HepG2 (cell line): ENCODE results near the gene TTPAL. TPM values are rescaled to one million over a fixed set of nuclear protein-coding genes. Genes with fewer than 3 reads are reported as not detected.

Experiments used
- FOSL1 ChIP-seq: sonication (generic); formaldehyde crosslinking; IDR thresholded peaks from 2 replicates; pipeline ENCODE4 v1.9.0; 2021; ENCODE audit warnings: missing genetic modification reagents, borderline replicate concordance
- FOXP4 ChIP-seq: sonication (generic); formaldehyde crosslinking; IDR thresholded peaks from 2 replicates; pipeline ENCODE4 v1.4.0; 2020; ENCODE audit warnings: missing genetic modification reagents
- HDAC1 ChIP-seq: sonication (generic); formaldehyde crosslinking; IDR thresholded peaks from 2 replicates; pipeline ENCODE4 v1.5.1; 2020; ENCODE audit warnings: mild to moderate bottlenecking, missing genetic modification reagents
- MAFG ChIP-seq: sonication (generic); formaldehyde crosslinking; IDR thresholded peaks from 2 replicates; pipeline ENCODE4 v1.5.1; 2020; ENCODE audit warnings: mild to moderate bottlenecking, missing genetic modification reagents
- NONO ChIP-seq, 2 experiments: fragments of 450-650 bp in 1 of 2; sonication (generic) in 1 of 2; formaldehyde crosslinking in 1 of 2; IDR thresholded peaks in 1 of 2; conservative IDR thresholded peaks in 1 of 2; 2 replicates each; pipeline versions ENCODE4 v1.6.1 to v1.8.0; 2017 to 2022; ENCODE audit warnings: mild to moderate bottlenecking in 1 of 2, missing genetic modification reagents in 1 of 2, moderate library complexity in 1 of 2
- REL ChIP-seq: sonication (generic); formaldehyde crosslinking; conservative IDR thresholded peaks from 2 replicates; pipeline ENCODE4 v1.8.0; 2022; ENCODE audit warnings: mild to moderate bottlenecking, missing genetic modification reagents, moderate library complexity
- RFXANK ChIP-seq: IDR thresholded peaks from 2 replicates; pipeline ENCODE4 v1.6.1; 2016
- SNAPC5 ChIP-seq: sonication (generic); formaldehyde crosslinking; IDR thresholded peaks from 2 replicates; pipeline ENCODE4 v1.8.1; 2023; ENCODE audit warnings: mild to moderate bottlenecking, missing genetic modification reagents, borderline replicate concordance
- TRIM22 ChIP-seq: fragments of 450-650 bp; IDR thresholded peaks from 2 replicates; pipeline ENCODE4 v1.6.1; 2017
- U2AF2 ChIP-seq: fragments of 200-400 bp; formaldehyde crosslinking; IDR thresholded peaks from 2 replicates; pipeline ENCODE4 v1.6.1; 2017; ENCODE audit warnings: low read depth, mild to moderate bottlenecking, low read length
- ZEB1 ChIP-seq: IDR thresholded peaks from 2 replicates; pipeline ENCODE4 v1.6.1; 2012; ENCODE audit warnings: mild to moderate bottlenecking, low read depth, inconsistent platforms; ENCODE audit not compliant: insufficient replicate concordance
- ZKSCAN1 ChIP-seq: fragments of 150-350 bp; IDR thresholded peaks from 2 replicates; pipeline ENCODE4 v1.6.1; 2014; ENCODE audit warnings: low read length
- ZMYM2 ChIP-seq: sonication (generic); formaldehyde crosslinking; IDR thresholded peaks from 2 replicates; pipeline ENCODE4 v1.8.0; 2022; ENCODE audit warnings: mild to moderate bottlenecking, missing genetic modification reagents
- ZNF17 ChIP-seq: sonication (generic); formaldehyde crosslinking; IDR thresholded peaks from 2 replicates; pipeline ENCODE4 v1.5.0; 2020; ENCODE audit warnings: mild to moderate bottlenecking, missing genetic modification reagents
- ZNF232 ChIP-seq: sonication (generic); formaldehyde crosslinking; IDR thresholded peaks from 2 replicates; pipeline ENCODE4 v1.4.0; 2020; ENCODE audit warnings: missing genetic modification reagents, borderline replicate concordance
- ZNF496 ChIP-seq: sonication (generic); formaldehyde crosslinking; IDR thresholded peaks from 2 replicates; pipeline ENCODE4 v1.8.1; 2023; ENCODE audit warnings: mild to moderate bottlenecking, moderate library complexity, missing genetic modification reagents; ENCODE audit not compliant: insufficient replicate concordance
- ZNF550 ChIP-seq: sonication (generic); formaldehyde crosslinking; IDR thresholded peaks from 2 replicates; pipeline ENCODE4 v1.4.0; 2020; ENCODE audit warnings: mild to moderate bottlenecking, missing genetic modification reagents, borderline replicate concordance
- ZNF563 ChIP-seq: sonication (generic); formaldehyde crosslinking; IDR thresholded peaks from 2 replicates; pipeline ENCODE4 v1.8.0; 2022; ENCODE audit warnings: mild to moderate bottlenecking, moderate library complexity, missing genetic modification reagents
- ZNF766 ChIP-seq: sonication (generic); formaldehyde crosslinking; IDR thresholded peaks from 2 replicates; pipeline ENCODE4 v1.5.0; 2020; ENCODE audit warnings: missing genetic modification reagents, borderline replicate concordance
- ZSCAN31 ChIP-seq: sonication (generic); formaldehyde crosslinking; IDR thresholded peaks from 2 replicates; pipeline ENCODE4 v1.5.0; 2020; ENCODE audit warnings: low read depth, mild to moderate bottlenecking, missing genetic modification reagents
- polyA plus RNA-seq, 8 experiments: library from polyadenylated mRNA; depleted of rRNA in 3 of 8; stranded (reverse) in 7 of 8; unstranded in 1 of 8; fragments of >200 nt; fragmentation: Illumina TruSeq in 4 of 8; extraction: Trizol in 4 of 8; gene quantifications; 2 replicates each; pipeline versions ENCODE4 v1.2.1 to v1.2.3, GENCODE V29; 2011 to 2016; ENCODE audit warnings: low read depth in 4 of 8, missing spikeins in 1 of 8, mixed read lengths in 1 of 8; ENCODE audit not compliant: insufficient read depth in 1 of 8
- total RNA-seq, 5 experiments: library from RNA; depleted of rRNA; stranded (reverse); fragments of >200 nt; fragmentation: Illumina TruSeq; extraction: Trizol; gene quantifications; 2 replicates each; pipeline ENCODE4 v1.2.3, GENCODE V29; 2016; ENCODE audit warnings: low read depth in 1 of 5
- TF ChIP-seq, protein P1 (sequence below): IDR thresholded peaks from 2 replicates; pipeline ENCODE4 v1.6.1; 2012; ENCODE audit warnings: low read depth, low read length, improper control_type of control experiment
- TF ChIP-seq, protein P2 (sequence below): sonication (generic); formaldehyde crosslinking; IDR thresholded peaks from 2 replicates; pipeline ENCODE4 v1.4.0; 2020; ENCODE audit warnings: missing genetic modification reagents, mild to moderate bottlenecking, borderline replicate concordance

The TTPAL gene
- total and polyA plus RNA-seq, 2 of the 13 experiments (the other 11 are each of a cell fraction or from before 2014, with no cell fraction given), result 4.3 to 18.8 TPM

- TF ChIP-seq, protein P1, sequence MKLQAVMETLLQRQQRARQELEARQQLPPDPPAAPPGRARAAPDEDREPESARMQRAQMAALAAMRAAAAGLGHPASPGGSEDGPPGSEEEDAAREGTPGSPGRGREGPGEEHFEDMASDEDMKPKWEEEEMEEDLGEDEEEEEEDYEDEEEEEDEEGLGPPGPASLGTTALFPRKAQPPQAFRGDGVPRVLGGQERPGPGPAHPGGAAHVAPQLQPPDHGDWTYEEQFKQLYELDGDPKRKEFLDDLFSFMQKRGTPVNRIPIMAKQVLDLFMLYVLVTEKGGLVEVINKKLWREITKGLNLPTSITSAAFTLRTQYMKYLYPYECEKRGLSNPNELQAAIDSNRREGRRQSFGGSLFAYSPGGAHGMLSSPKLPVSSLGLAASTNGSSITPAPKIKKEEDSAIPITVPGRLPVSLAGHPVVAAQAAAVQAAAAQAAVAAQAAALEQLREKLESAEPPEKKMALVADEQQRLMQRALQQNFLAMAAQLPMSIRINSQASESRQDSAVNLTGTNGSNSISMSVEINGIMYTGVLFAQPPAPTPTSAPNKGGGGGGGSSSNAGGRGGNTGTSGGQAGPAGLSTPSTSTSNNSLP, result no peak
- TF ChIP-seq ZNF563 (CRISPR knock-in tag) (no peak), ZNF17 (CRISPR knock-in tag) (peak; percentile 69; the same call in 1 of the 2 replicates), U2AF2 (no peak), ZMYM2 (CRISPR knock-in tag) (0 out of 2 replicates have a peak, but pooled peaks have one; percentile 44), ZNF496 (CRISPR knock-in tag) (no peak), ZNF766 (no peak), RFXANK (CRISPR knock-in tag) (no peak), MAFG (CRISPR knock-in tag) (no peak), ZSCAN31 (CRISPR knock-in tag) (0 out of 2 replicates have a peak, but pooled peaks have one; percentile 48), SNAPC5 (no peak), ZNF550 (CRISPR knock-in tag) (no peak), ZKSCAN1 (no peak), HDAC1 (peak; percentile 45; the same call in 1 of the 2 replicates), FOXP4 (CRISPR knock-in tag) (0 out of 2 replicates have a peak, but pooled peaks have one; percentile 21), REL (CRISPR knock-in tag) (no peak), TRIM22 (no peak), ZNF232 (CRISPR knock-in tag) (no peak), ZEB1 (no peak), NONO (IDR thresholded peaks at IDR 0.05) (no peak), NONO (CRISPR knock-in tag; conservative IDR thresholded peaks at IDR 0.05) (no peak), FOSL1 (no peak)
- TF ChIP-seq, protein P2, sequence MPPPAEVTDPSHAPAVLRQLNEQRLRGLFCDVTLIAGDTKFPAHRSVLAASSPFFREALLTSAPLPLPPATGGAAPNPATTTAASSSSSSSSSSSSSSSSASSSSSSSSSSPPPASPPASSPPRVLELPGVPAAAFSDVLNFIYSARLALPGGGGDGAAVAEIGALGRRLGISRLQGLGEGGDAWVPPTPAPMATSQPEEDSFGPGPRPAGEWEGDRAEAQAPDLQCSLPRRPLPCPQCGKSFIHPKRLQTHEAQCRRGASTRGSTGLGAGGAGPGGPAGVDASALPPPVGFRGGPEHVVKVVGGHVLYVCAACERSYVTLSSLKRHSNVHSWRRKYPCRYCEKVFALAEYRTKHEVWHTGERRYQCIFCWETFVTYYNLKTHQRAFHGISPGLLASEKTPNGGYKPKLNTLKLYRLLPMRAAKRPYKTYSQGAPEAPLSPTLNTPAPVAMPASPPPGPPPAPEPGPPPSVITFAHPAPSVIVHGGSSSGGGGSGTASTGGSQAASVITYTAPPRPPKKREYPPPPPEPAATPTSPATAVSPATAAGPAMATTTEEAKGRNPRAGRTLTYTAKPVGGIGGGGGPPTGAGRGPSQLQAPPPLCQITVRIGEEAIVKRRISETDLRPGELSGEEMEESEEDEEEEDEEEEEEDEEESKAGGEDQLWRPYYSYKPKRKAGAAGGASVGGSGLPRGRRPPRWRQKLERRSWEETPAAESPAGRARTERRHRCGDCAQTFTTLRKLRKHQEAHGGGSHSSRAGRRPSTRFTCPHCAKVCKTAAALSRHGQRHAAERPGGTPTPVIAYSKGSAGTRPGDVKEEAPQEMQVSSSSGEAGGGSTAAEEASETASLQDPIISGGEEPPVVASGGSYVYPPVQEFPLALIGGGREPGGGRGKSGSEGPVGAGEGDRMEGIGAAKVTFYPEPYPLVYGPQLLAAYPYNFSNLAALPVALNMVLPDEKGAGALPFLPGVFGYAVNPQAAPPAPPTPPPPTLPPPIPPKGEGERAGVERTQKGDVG (CRISPR knock-in tag), result 0 out of 2 replicates have a peak, but pooled peaks have one; percentile 15
Observed at GRCh38 chr20:44450903-44451450, 24.7 kb upstream of the TTPAL start (continued).
